Testis (tissue), 3 donors: ENCODE measurements around the gene NFIB. TPM values are rescaled to one million over a fixed set of nuclear protein-coding genes. Genes with fewer than 3 reads are reported as not detected.

Experiments
- DNase-seq: peaks from one replicate; pipeline ENCODE4 v3.0.0-alpha.2; 2019
- H3K27ac ChIP-seq, 2 donors: fragments of 200-600 bp; sonication (generic); one replicate each; pipeline ENCODE4 v1.5.1; 2019
- H3K27me3 ChIP-seq: fragments of 200-600 bp; sonication (generic); one replicate; pipeline ENCODE4 v1.5.1; 2019
- H3K36me3 ChIP-seq: fragments of 200-600 bp; sonication (generic); one replicate; pipeline ENCODE4 v1.5.1; 2017; ENCODE audit warnings: low read depth; ENCODE audit errors: missing control alignments
- H3K4me1 ChIP-seq: fragments of 200-600 bp; sonication (generic); one replicate; pipeline ENCODE4 v1.5.1; 2019
- H3K4me3 ChIP-seq, 2 donors: fragments of 200-600 bp; sonication (generic); one replicate each; pipeline ENCODE4 v1.5.1; 2017 to 2019
- H3K9me3 ChIP-seq: fragments of 200-600 bp; sonication (generic); one replicate; pipeline ENCODE4 v1.5.1; 2017
- POLR2A ChIP-seq: fragments of 450-650 bp; IDR thresholded peaks from one replicate; pipeline ENCODE4 v1.6.1; 2017; ENCODE audit warnings: antibody characterized with exemption, mild to moderate bottlenecking, moderate library complexity
- WGBS, 2 donors: methylation state at CpG; one replicate each; pipeline ENCODE4 v1.1.5; 2018; 5-methylcytosine and 5-hydroxymethylcytosine counted together
- intact Hi-C: fragments of 100-400 bp; cut with DNase I; formaldehyde crosslinking; loops from one replicate; pipeline ENCODE4 v1.15.1; 2023; ENCODE audit warnings: low total_unique reads
- polyA plus RNA-seq: library from polyadenylated mRNA; stranded (reverse); fragments of 350-450 nt; fragmentation: Illumina TruSeq; extraction: RNeasy Lipid Tissue Mini Kit (QIAGEN cat#74804); gene quantifications from one replicate; pipeline ENCODE4 v1.2.3, GENCODE V29; 2014; ENCODE audit warnings: low read depth, low replicate concordance; ENCODE audit not compliant: insufficient read depth
- total RNA-seq, 2 donors: library from RNA; depleted of rRNA; stranded (reverse); fragments of >200 nt; gene quantifications; one replicate each; pipeline ENCODE4 v1.2.3, GENCODE V29; 2016
- TF ChIP-seq, protein P1 (sequence below), 3 experiments: fragments of 450-650 bp in 2 of 3; fragments of 200-600 bp in 1 of 3; sonication (generic) in 1 of 3; IDR thresholded peaks; one replicate each; pipeline ENCODE4 v1.5.1; 2016 to 2019; ENCODE audit warnings: antibody characterized with exemption in 3 of 3, mild to moderate bottlenecking in 2 of 3, moderate library complexity in 1 of 3

The NFIB gene
- total and polyA plus RNA-seq, 3 donors from 2014 or later, result 8.4 to 34.7 (median 23.1) TPM

DNA sequence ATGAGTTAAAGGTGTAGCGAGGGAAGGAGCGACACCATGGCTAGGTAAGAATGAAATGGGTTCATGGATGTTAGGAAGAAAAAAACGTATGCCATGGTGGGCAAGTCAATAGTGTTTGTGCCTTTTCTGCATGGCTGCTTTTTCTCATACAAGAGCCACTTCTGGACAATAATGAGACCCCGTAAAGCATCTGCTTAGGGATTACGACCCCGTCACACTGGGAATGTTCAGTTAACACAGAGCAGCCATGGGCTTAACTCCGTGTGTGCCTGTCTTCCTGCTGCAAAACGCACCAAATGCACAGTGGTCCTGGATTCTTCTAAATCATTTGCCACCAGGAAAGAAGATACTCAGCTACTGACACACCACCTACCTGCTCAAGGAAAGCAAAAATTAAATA is 81.8 kb downstream of the NFIB start:
- H3K9me3 ChIP-seq, result no peaks in the 10 kb centered on the region
- H3K36me3 ChIP-seq, result no peaks in the 10 kb centered on the region
- no peak overlapping the region for H3K27ac ChIP-seq
- H3K4me1 ChIP-seq, result no peaks in the 10 kb centered on the region
- 84 to 86% methylated on average over 8 of the region's 8 CpGs for WGBS, 2 donors
- intact Hi-C loops, result no loop called here
- H3K27me3 ChIP-seq, result no peaks in the 10 kb centered on the region
- TF ChIP-seq, protein P1, sequence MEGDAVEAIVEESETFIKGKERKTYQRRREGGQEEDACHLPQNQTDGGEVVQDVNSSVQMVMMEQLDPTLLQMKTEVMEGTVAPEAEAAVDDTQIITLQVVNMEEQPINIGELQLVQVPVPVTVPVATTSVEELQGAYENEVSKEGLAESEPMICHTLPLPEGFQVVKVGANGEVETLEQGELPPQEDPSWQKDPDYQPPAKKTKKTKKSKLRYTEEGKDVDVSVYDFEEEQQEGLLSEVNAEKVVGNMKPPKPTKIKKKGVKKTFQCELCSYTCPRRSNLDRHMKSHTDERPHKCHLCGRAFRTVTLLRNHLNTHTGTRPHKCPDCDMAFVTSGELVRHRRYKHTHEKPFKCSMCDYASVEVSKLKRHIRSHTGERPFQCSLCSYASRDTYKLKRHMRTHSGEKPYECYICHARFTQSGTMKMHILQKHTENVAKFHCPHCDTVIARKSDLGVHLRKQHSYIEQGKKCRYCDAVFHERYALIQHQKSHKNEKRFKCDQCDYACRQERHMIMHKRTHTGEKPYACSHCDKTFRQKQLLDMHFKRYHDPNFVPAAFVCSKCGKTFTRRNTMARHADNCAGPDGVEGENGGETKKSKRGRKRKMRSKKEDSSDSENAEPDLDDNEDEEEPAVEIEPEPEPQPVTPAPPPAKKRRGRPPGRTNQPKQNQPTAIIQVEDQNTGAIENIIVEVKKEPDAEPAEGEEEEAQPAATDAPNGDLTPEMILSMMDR (IDR thresholded peaks at IDR 0.05), result no peak
- no peak for TF ChIP-seq POLR2A
- DNase-seq, result no peak
- H3K4me3 ChIP-seq, result no peak overlapping the region

DNA sequence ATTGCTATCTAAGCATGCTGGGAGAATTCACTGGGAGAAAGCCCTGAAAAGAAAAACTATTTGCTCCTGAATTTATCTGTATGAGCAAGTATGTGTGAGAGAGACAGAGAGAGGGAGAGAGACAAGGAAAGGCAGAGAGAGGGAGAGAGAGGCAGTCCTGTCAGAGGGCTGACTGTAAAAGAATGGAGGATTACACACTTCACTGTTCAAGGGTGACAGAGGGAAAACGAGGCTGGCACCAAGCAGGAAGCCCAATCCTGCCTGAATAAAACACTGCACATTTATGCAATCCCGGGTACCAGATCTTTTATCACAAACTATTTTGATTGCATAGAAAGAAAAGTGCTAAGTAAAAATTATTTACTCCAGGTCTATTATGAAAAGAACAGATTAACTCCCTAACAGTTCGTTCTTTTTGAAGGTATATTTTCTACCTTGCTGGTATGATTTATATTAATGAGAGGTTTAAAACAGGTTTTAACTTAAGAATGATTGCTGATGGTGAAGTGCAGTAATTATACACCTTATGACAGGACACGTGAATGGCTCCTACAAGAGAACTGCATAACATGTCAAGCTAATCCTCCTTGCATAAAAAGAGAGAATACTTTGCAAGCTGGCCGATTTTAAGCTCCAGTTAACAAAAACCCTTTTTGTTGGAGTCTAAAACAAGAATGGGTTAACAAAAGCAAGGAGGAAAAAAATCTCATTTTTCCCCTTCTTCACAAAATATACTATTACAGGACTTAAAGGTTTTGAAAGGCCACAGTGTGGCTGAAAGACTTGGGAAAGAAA is 82.5 kb downstream of the NFIB start:
- no peaks in the 10 kb centered on the region for H3K27me3 ChIP-seq
- H3K4me1 ChIP-seq, result no peaks in the 10 kb centered on the region
- intact Hi-C loops, result no loop called here
- DNase-seq, result no peak
- H3K36me3 ChIP-seq, result no peaks in the 10 kb centered on the region
- no peak overlapping the region for H3K4me3 ChIP-seq
- H3K9me3 ChIP-seq, result no peaks in the 10 kb centered on the region
- WGBS, 2 donors, result 79 to 80% methylated on average over 5 of the region's 5 CpGs
- TF ChIP-seq, protein P1 (IDR thresholded peaks at IDR 0.05), result no peak
- TF ChIP-seq POLR2A, result no peak
- no peak overlapping the region for H3K27ac ChIP-seq

DNA sequence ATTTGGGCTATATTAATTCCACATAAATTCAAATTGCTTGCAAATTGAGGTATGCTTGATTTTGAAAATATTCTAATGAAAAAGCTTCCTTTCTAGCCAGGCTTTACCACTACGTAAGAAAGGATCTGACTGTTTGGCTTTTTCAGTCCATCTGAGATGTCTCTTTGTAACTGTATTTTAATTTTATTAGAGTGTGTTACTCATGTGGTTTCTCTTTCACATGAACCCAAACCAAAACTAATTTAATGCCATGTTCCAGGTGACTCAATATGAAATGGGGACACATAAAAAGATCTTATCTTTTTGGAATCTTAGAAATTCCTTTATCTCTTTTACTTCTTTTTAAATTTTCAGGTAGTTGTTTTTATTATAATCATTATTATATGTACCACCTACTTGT is 85.3 kb downstream of the NFIB start:
- no peaks in the 10 kb centered on the region for H3K27me3 ChIP-seq
- WGBS, 2 donors, result 85 to 98% methylated on average over 1 of the region's 1 CpG

DNA sequence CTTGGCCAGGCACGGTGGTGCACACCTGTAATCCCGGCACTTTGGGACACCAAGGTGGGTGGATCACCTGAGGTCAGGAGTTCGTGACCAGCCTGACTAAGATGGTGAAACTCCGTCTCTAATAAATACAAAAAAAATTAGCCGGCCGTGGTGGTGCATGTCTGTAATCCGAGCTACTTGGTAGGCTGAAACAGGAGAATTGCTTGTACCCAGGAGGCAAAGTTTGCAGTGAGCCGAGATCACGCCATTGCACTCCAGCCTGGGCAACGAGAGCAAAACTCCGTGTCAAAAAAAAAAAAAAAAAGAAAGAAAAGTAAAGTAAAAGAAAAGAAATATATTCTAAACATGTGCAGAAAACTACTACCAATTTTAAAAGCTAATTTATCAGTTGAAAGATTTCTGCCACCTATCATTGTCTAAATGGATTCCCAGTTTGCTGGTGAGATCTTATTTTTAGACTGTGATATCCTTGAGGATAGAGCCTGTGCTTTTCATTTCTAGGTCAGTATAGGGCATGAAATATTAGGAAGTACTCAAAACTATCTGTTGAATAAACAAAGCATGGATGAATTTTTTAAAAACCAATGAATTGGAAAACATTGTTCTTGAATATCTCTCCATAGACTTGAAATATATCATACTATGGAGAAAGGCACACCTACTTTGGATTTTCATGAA is 86.9 kb downstream of the NFIB start:
- H3K27me3 ChIP-seq, result no peaks in the 10 kb centered on the region
- intact Hi-C loops, result no loop called here
- H3K27ac ChIP-seq, result no peak overlapping the region
- H3K36me3 ChIP-seq, result no peaks in the 10 kb centered on the region
- no peaks in the 10 kb centered on the region for H3K9me3 ChIP-seq
- no peak for DNase-seq
- 90 to 96% methylated on average over 11 of the region's 11 CpGs for WGBS, 2 donors
- TF ChIP-seq POLR2A, result no peak
- TF ChIP-seq, protein P1 (IDR thresholded peaks at IDR 0.05), result no peak
- H3K4me3 ChIP-seq, result no peak overlapping the region
- no peaks in the 10 kb centered on the region for H3K4me1 ChIP-seq

More for the DNA sequence above, 85.3 kb downstream of the NFIB start:
- intact Hi-C loops, result no loop called here
- Histone ChIP-seq H3K27ac (no peak overlapping the region), H3K9me3 (no peaks in the 10 kb centered on the region), H3K36me3 (no peaks in the 10 kb centered on the region), H3K4me3 (no peak overlapping the region), H3K4me1 (no peaks in the 10 kb centered on the region)
- TF ChIP-seq POLR2A, result no peak
- TF ChIP-seq, protein P1 (IDR thresholded peaks at IDR 0.05), result no peak
- no peak for DNase-seq
